Spleen (tissue), 11 donors: ENCODE data around the gene KDF1. TPM values are rescaled to one million over a fixed set of nuclear protein-coding genes. Genes with fewer than 3 reads are reported as not detected.

Source experiments
- DNase-seq: peaks from one replicate; pipeline ENCODE4 v3.0.0-alpha.2; 2020
- H3K27ac ChIP-seq, 8 donors: fragments of 200-600 bp; sonication (generic) in 7 of 8; 1 replicate in 4 of 8; 2 replicates in 4 of 8; pipeline versions ENCODE4 v1.5.0 to v1.8.0; 2016 to 2021; ENCODE audit warnings: inconsistent platforms in 4 of 8, mild to moderate bottlenecking in 4 of 8, moderate library complexity in 1 of 8
- H3K27me3 ChIP-seq, 7 donors: fragments of 200-600 bp; sonication (generic) in 6 of 7; replicated peaks in 1 of 7; 1 replicate in 4 of 7; 2 replicates in 3 of 7; pipeline versions ENCODE4 v1.5.0 to v1.8.0; 2016 to 2021; ENCODE audit warnings: inconsistent platforms in 3 of 7, mild to moderate bottlenecking in 1 of 7
- H3K36me3 ChIP-seq, 6 donors: fragments of 200-600 bp; sonication (generic) in 5 of 6; 1 replicate in 4 of 6; 2 replicates in 2 of 6; pipeline versions ENCODE4 v1.5.0 to v1.8.0; 2016 to 2021; ENCODE audit warnings: inconsistent platforms in 2 of 6
- H3K4me1 ChIP-seq, 6 donors: fragments of 200-600 bp; sonication (generic) in 5 of 6; 1 replicate in 3 of 6; 2 replicates in 3 of 6; pipeline versions ENCODE4 v1.5.0 to v1.8.0; 2016 to 2021; ENCODE audit warnings: inconsistent platforms in 3 of 6
- H3K4me3 ChIP-seq, 8 donors: fragments of 200-600 bp; sonication (generic) in 7 of 8; 1 replicate in 4 of 8; 2 replicates in 4 of 8; pipeline versions ENCODE4 v1.5.0 to v1.8.0; 2016 to 2021; ENCODE audit warnings: inconsistent platforms in 4 of 8, mild to moderate bottlenecking in 4 of 8, moderate library complexity in 2 of 8
- H3K9me3 ChIP-seq, 8 donors: fragments of 200-600 bp; sonication (generic) in 7 of 8; 1 replicate in 4 of 8; 2 replicates in 4 of 8; pipeline versions ENCODE4 v1.5.0 to v1.8.0; 2016 to 2021; ENCODE audit warnings: inconsistent platforms in 4 of 8
- POLR2A ChIP-seq, 3 donors: fragments of 450-650 bp; IDR thresholded peaks; one replicate each; pipeline ENCODE4 v1.5.1; 2017; ENCODE audit warnings: antibody characterized with exemption in 3 of 3, mild to moderate bottlenecking in 1 of 3
- POLR2AphosphoS5 ChIP-seq, 3 donors: sonication (generic); formaldehyde crosslinking; IDR thresholded peaks; one replicate each; pipeline ENCODE4 v1.5.1; 2017; ENCODE audit warnings: antibody characterized with exemption in 3 of 3
- WGBS, 5 donors: extraction: QIAGEN DNeasy Blood & Tissue Kit in 3 of 5; methylation state at CpG; one replicate each; pipeline versions ENCODE4 v1.1.5 to v1.1.7; 2013 to 2018; 5-methylcytosine and 5-hydroxymethylcytosine counted together
- intact Hi-C: fragments of 100-400 bp; cut with DNase I; formaldehyde crosslinking; loops from one replicate; pipeline ENCODE4 v1.15.0; 2023; ENCODE audit warnings: low total_unique reads
- polyA plus RNA-seq, 3 donors: library from polyadenylated mRNA; stranded (reverse); fragments of 200-250 nt; gene quantifications; one replicate each; pipeline ENCODE4 v1.2.1, GENCODE V29; 2013
- total RNA-seq, 7 donors: library from RNA; depleted of rRNA in 3 of 7; stranded (reverse); fragments of >200 nt in 3 of 7; fragmentation: NEBNext Ultra II Directional in 4 of 7; extraction: Animal tissue kit (Norgen Biotek cat#: 25700) in 4 of 7; gene quantifications; one replicate each; pipeline versions ENCODE4 v1.1.0 to v1.2.1, GENCODE V29; 2016 to 2021
- TF ChIP-seq, protein P1 (sequence below), 11 experiments: fragments of 200-600 bp in 7 of 11; fragments of 450-650 bp in 4 of 11; sonication (generic) in 4 of 11; IDR thresholded peaks in 8 of 11; conservative IDR thresholded peaks in 3 of 11; 1 replicate in 7 of 11; 2 replicates in 4 of 11; pipeline versions ENCODE4 v1.4.0 to v1.8.0; 2016 to 2021; ENCODE audit warnings: antibody characterized with exemption in 11 of 11, inconsistent platforms in 4 of 11, mild to moderate bottlenecking in 1 of 11
- donor health status: healthy with polysubstance abuse.
- donor health status: DM: no; HTN: no; CAD: no; lungs with moderate emphysema.
- donor health status: DM: no; HTN: no; CAD: no.
- donor health status: Bipolar disorder and iron deficiency.
- donor health status: healthy.
- donor health status: DM: no; HTN: no; CAD: no.
- donor health status: DM: yes; HTN: yes; CAD: no.

KDF1 gene
- total and polyA plus RNA-seq, 10 donors, result 0.44 to 2.1 (median 0.98) TPM

DNA sequence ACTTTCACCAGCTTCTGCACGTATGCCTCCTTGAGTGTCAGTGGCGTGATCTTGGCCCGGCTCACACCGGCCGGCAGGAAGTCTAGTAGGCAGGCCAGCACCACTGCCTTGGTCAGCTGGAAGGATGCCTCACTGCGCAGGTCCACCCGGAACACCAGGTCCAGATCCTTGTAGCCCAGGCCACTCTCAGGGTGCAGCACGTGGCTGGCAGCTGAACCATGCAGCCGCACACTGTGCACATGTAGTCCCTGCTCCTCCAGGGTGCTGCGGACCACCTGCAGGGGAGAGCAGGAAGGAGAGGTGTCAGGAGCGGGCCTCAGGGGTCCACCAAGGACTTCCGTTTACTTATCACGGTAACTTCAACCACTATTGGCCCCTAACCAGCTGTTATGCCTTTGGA lies 46.4 kb upstream of the KDF1 start:
- H3K27ac ChIP-seq, result no peak overlapping the region
- H3K4me3 ChIP-seq, result no peak overlapping the region
- no peaks in the 10 kb centered on the region for H3K36me3 ChIP-seq
- intact Hi-C loops, result no loop called here
- no peak for DNase-seq
- H3K9me3 ChIP-seq, result no peaks in the 10 kb centered on the region
- H3K27me3 ChIP-seq, result peaks cover 0 to 10% (median 0%) of the 10 kb centered on the region in 7 donors
- TF ChIP-seq, protein P1, sequence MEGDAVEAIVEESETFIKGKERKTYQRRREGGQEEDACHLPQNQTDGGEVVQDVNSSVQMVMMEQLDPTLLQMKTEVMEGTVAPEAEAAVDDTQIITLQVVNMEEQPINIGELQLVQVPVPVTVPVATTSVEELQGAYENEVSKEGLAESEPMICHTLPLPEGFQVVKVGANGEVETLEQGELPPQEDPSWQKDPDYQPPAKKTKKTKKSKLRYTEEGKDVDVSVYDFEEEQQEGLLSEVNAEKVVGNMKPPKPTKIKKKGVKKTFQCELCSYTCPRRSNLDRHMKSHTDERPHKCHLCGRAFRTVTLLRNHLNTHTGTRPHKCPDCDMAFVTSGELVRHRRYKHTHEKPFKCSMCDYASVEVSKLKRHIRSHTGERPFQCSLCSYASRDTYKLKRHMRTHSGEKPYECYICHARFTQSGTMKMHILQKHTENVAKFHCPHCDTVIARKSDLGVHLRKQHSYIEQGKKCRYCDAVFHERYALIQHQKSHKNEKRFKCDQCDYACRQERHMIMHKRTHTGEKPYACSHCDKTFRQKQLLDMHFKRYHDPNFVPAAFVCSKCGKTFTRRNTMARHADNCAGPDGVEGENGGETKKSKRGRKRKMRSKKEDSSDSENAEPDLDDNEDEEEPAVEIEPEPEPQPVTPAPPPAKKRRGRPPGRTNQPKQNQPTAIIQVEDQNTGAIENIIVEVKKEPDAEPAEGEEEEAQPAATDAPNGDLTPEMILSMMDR (IDR thresholded peaks at IDR 0.05 in 8 of 11, conservative IDR thresholded peaks at IDR 0.05 in 3 of 11), result no peak
- TF ChIP-seq POLR2A (IDR thresholded peaks at IDR 0.05), result no peak
- TF ChIP-seq POLR2AphosphoS5 (IDR thresholded peaks at IDR 0.05), result no peak
- WGBS, 5 donors, result 70 to 85% (median 79%) methylated on average over 10 to 13 of the region's 13 CpGs
- H3K4me1 ChIP-seq, result peaks cover 0 to 22% (median 9%) of the 10 kb centered on the region in 6 donors

DNA sequence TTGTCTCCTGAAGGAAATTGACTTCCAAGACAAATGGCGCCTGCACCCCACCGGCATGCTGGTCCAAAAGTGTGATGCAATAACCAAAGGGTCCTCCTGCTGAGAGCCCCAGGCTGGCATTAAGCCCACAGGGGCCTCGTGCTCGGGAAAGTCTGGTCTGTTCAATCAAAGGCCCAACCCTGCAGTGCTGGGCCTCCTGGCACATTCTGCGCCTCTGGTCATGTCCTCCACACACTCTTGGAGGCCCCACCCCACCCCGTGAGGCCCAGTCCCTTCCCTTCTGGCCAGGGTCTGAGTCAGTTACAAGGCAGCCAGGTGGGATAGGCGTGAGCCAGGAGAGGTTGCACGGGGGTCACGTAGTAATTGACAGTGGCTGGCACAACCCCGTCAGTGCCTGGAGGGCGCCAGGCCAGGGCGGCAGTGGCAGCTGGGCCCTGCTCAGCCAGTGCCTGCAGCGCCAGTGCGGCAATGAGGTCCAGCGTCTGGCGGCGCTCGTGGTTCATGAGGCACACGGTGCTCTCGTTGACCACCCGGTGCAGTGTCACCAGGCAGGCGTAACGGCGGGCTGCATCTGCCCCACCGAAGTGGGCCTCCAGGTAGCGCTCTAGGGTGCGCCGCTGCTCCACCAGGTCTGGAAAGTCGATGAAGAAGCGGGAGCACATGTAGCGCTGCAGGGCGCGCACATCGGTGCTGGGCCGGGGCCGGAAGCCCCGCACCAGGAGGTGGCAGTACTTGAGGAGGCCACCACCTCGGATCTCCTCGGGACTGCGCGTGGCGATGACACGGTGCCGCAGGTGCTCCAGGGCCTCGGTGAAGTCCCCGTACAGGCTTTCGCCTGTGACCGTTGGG lies 45.6 kb upstream of the KDF1 start:
- TF ChIP-seq, protein P1 (IDR thresholded peaks at IDR 0.05 in 8 of 11, conservative IDR thresholded peaks at IDR 0.05 in 3 of 11), result no peak
- TF ChIP-seq POLR2A (IDR thresholded peaks at IDR 0.05), result no peak
- no peak for TF ChIP-seq POLR2AphosphoS5 (IDR thresholded peaks at IDR 0.05)
- Histone ChIP-seq H3K4me1 (peaks cover 3 to 29% (median 17%) of the 10 kb centered on the region in 6 donors), H3K9me3 (no peaks in the 10 kb centered on the region), H3K27me3 (peaks cover 0 to 1% (median 0%) of the 10 kb centered on the region in 7 donors), H3K4me3 (no peak overlapping the region), H3K27ac (no peak overlapping the region), H3K36me3 (no peaks in the 10 kb centered on the region)
- DNase-seq, result no peak
- WGBS, 5 donors, result 88 to 95% (median 92%) methylated on average over 32 to 48 of the region's 48 CpGs
- intact Hi-C loops, result no loop called here

DNA sequence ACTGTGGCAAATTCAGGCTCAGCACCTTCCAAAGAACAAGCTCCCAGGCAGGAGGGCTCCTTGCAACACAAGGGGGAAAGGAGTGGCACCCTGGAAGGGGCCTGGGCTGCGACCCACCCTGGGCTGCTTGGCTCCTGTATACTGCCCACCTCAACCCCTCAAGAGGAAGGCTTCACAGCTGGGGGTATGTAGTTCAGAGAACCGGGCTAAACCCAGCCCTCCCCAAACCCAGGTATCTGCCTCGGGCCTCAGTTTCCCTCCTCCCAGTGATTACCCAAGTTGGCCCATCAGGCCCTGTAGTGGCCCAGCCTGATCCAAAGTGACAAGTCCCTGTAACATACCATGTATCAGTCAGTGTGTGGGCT lies 44.9 kb upstream of the KDF1 start:
- Histone ChIP-seq H3K27me3 (no peaks in the 10 kb centered on the region), H3K27ac (no peak overlapping the region), H3K4me3 (no peak overlapping the region), H3K36me3 (no peaks in the 10 kb centered on the region), H3K4me1 (peaks cover 3 to 37% (median 21%) of the 10 kb centered on the region in 6 donors), H3K9me3 (no peaks in the 10 kb centered on the region)
- intact Hi-C loops, result no loop called here
- DNase-seq, result no peak
- WGBS, 5 donors, result 77 to 95% (median 93%) methylated on average over 3 of the region's 3 CpGs
- TF ChIP-seq POLR2AphosphoS5 (IDR thresholded peaks at IDR 0.05) (no peak), POLR2A (IDR thresholded peaks at IDR 0.05) (no peak)
- TF ChIP-seq, protein P1 (IDR thresholded peaks at IDR 0.05 in 8 of 11, conservative IDR thresholded peaks at IDR 0.05 in 3 of 11), result no peak

DNA sequence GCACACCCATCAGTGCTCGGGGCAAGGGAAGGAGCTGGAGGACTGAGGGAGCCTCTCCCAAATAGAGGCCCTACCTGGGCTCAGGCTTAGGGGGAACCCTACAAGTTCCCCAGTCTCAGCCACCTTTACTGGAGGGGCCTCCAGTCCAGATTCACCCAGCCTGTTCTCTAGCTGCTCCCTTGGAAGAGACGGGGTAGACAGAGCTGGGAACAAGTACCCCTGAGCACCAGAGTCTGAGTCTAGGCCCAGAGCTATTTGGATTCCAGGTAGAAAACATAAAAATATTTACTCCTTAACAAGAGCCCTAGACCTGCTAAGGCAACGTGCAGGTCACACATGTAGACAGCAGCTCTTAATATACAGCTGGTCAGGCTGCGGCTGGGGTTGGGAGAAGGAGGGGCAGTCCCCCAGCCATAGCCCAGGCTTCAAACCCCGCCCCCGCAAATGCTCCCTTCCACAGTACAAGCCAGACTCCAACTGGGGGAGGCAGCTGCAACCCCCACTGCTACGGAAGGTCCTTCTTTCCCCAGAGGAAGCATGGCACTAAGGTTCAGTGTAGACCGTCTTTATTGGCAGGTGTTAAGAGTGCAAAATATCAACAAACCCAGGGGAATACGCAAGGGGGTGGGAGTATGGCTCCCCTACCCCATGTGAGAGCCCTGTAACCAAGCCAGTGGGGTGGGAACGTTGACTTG lies 44.4 kb upstream of the KDF1 start:
- no peaks in the 10 kb centered on the region for H3K36me3 ChIP-seq
- TF ChIP-seq POLR2AphosphoS5 (IDR thresholded peaks at IDR 0.05), result no peak
- TF ChIP-seq, protein P1 (IDR thresholded peaks at IDR 0.05 in 8 of 11, conservative IDR thresholded peaks at IDR 0.05 in 3 of 11), result no peak
- TF ChIP-seq POLR2A (IDR thresholded peaks at IDR 0.05), result no peak
- peaks cover 3 to 39% (median 22%) of the 10 kb centered on the region in 6 donors for H3K4me1 ChIP-seq
- intact Hi-C loops, result no loop called here
- no peaks in the 10 kb centered on the region for H3K9me3 ChIP-seq
- H3K4me3 ChIP-seq, result no peak overlapping the region
- DNase-seq, result no peak
- 71 to 79% (median 73%) methylated on average over 9 to 10 of the region's 10 CpGs for WGBS, 5 donors
- no peak overlapping the region for H3K27ac ChIP-seq
- H3K27me3 ChIP-seq, result no peaks in the 10 kb centered on the region
